IPS-20b (cell line): ENCODE results near the gene LZTS3.
"Not testable (repeated sequence)": the region's sequence is repeated elsewhere in the genome, so short reads cannot be mapped to it uniquely, and the experiment has no call there.

Experiments
- H3K27ac ChIP-seq: one replicate; pipeline ENCODE4 v1.5.1; 2013; ENCODE audit warnings: low read length
- H3K27me3 ChIP-seq: 2 replicates; pipeline ENCODE4 v1.6.1; 2013; ENCODE audit warnings: mild to moderate bottlenecking, low read length, inconsistent platforms; ENCODE audit not compliant: insufficient read depth
- H3K36me3 ChIP-seq: 2 replicates; pipeline ENCODE4 v1.6.1; 2013; ENCODE audit warnings: low read depth, mild to moderate bottlenecking, inconsistent platforms, low read length, moderate library complexity; ENCODE audit not compliant: insufficient read depth
- H3K4me1 ChIP-seq: 2 replicates; pipeline ENCODE4 v1.6.1; 2013; ENCODE audit warnings: mild to moderate bottlenecking, control low read depth, inconsistent platforms, low read length, moderate library complexity; ENCODE audit not compliant: insufficient read depth
- H3K4me3 ChIP-seq: 2 replicates; pipeline ENCODE4 v1.5.1; 2013; ENCODE audit warnings: mild to moderate bottlenecking, low read length, inconsistent platforms
- H3K9ac ChIP-seq: 2 replicates; pipeline ENCODE4 v1.6.1; 2013; ENCODE audit warnings: low read depth, mild to moderate bottlenecking, inconsistent platforms, low read length, moderate library complexity
- H3K9me3 ChIP-seq: 2 replicates; pipeline ENCODE4 v1.6.1; 2013; ENCODE audit warnings: mild to moderate bottlenecking, low read depth, low read length, inconsistent platforms; ENCODE audit not compliant: insufficient read depth

LZTS3 gene

GRCh38 chr20:3188823-3189413 is 15.6 kb upstream of the LZTS3 start:
- Histone ChIP-seq H3K4me3 (no peak overlapping the region), H3K27ac (no peak overlapping the region), H3K9ac (no peak overlapping the region), H3K9me3 (no peaks in the 10 kb centered on the region), H3K4me1 (no peaks in the 10 kb centered on the region), H3K36me3 (peaks cover 47% of the 10 kb centered on the region), H3K27me3 (no peaks in the 10 kb centered on the region)

- peaks cover 39% of the 10 kb centered on the region for H3K36me3 ChIP-seq
- not testable (repeated sequence) for H3K27ac ChIP-seq, H3K9me3 ChIP-seq, H3K4me1 ChIP-seq, H3K27me3 ChIP-seq, H3K9ac ChIP-seq, H3K4me3 ChIP-seq
These were observed 14.5 kb upstream of the LZTS3 start for GRCh38 chr20:3187861-3188260.

- Histone ChIP-seq H3K4me3 (no peak overlapping the region), H3K9ac (no peak overlapping the region), H3K4me1 (no peaks in the 10 kb centered on the region), H3K27me3 (no peaks in the 10 kb centered on the region), H3K9me3 (no peaks in the 10 kb centered on the region), H3K27ac (no peak overlapping the region), H3K36me3 (peaks cover 3% of the 10 kb centered on the region; the same call in 1 of the 2 replicates)
These were observed 10.7 kb upstream of the LZTS3 start for GRCh38 chr20:3183896-3184612.

GRCh38 chr20:3182429-3182828 is 9.1 kb upstream of the LZTS3 start:
- H3K4me1 ChIP-seq, H3K36me3 ChIP-seq, H3K9me3 ChIP-seq, H3K9ac ChIP-seq, H3K27me3 ChIP-seq, H3K27ac ChIP-seq, H3K4me3 ChIP-seq: not testable (repeated sequence)

GRCh38 chr20:3181270-3181669 is 7.9 kb upstream of the LZTS3 start:
- Histone ChIP-seq H3K4me1 (no peaks in the 10 kb centered on the region), H3K9ac (no peak overlapping the region), H3K9me3 (no peaks in the 10 kb centered on the region), H3K27me3 (no peaks in the 10 kb centered on the region), H3K27ac (no peak overlapping the region), H3K36me3 (no peaks in the 10 kb centered on the region), H3K4me3 (no peak overlapping the region)

- H3K36me3 ChIP-seq, result no peaks in the 10 kb centered on the region
- peaks cover 4% of the 10 kb centered on the region; the same call in 1 of the 2 replicates for H3K4me1 ChIP-seq
- H3K27ac ChIP-seq, result no peak overlapping the region
- no peak overlapping the region for H3K4me3 ChIP-seq
- H3K9me3 ChIP-seq, result no peaks in the 10 kb centered on the region
- no peak overlapping the region for H3K9ac ChIP-seq
- no peaks in the 10 kb centered on the region; the same call in 1 of the 2 replicates for H3K27me3 ChIP-seq
These were observed 7.0 kb upstream of the LZTS3 start for GRCh38 chr20:3180319-3180718.

GRCh38 chr20:3177746-3178485 is 4.6 kb upstream of the LZTS3 start:
- Histone ChIP-seq H3K4me1 (peaks cover 12% of the 10 kb centered on the region; the same call in 1 of the 2 replicates), H3K9ac (no peak overlapping the region), H3K27ac (no peak overlapping the region), H3K36me3 (no peaks in the 10 kb centered on the region), H3K9me3 (no peaks in the 10 kb centered on the region), H3K27me3 (no peaks in the 10 kb centered on the region; the same call in 1 of the 2 replicates), H3K4me3 (no peak overlapping the region)

GRCh38 chr20:3175270-3175669 is 1.9 kb upstream of the LZTS3 start:
- H3K36me3 ChIP-seq, result no peaks in the 10 kb centered on the region
- H3K9ac ChIP-seq, result peak overlapping the region; percentile 88; the same call in 1 of the 2 replicates
- H3K27me3 ChIP-seq, result peaks cover 7% of the 10 kb centered on the region; the same call in 1 of the 2 replicates
- H3K27ac ChIP-seq, result no peak overlapping the region
- peaks cover 21% of the 10 kb centered on the region; the same call in 1 of the 2 replicates for H3K4me1 ChIP-seq
- H3K9me3 ChIP-seq, result no peaks in the 10 kb centered on the region
- peak overlapping the region; percentile 92 for H3K4me3 ChIP-seq

- peak overlapping the region; percentile 88 for H3K9ac ChIP-seq
- peaks cover 7% of the 10 kb centered on the region; the same call in 1 of the 2 replicates for H3K27me3 ChIP-seq
- no peaks in the 10 kb centered on the region for H3K36me3 ChIP-seq
- H3K4me3 ChIP-seq, result peak overlapping the region; percentile 92
- H3K9me3 ChIP-seq, result no peaks in the 10 kb centered on the region
- H3K4me1 ChIP-seq, result peaks cover 21% of the 10 kb centered on the region; the same call in 1 of the 2 replicates
- H3K27ac ChIP-seq, result no peak overlapping the region
These were observed 1.3 kb upstream of the LZTS3 start for GRCh38 chr20:3174442-3175261.

- peaks cover 12% of the 10 kb centered on the region; the same call in 1 of the 2 replicates for H3K27me3 ChIP-seq
- H3K9me3 ChIP-seq, result no peaks in the 10 kb centered on the region
- no peaks in the 10 kb centered on the region for H3K36me3 ChIP-seq
- peaks cover 23% of the 10 kb centered on the region; the same call in 1 of the 2 replicates for H3K4me1 ChIP-seq
- H3K27ac ChIP-seq, result peak overlapping the region; percentile 58
- peak overlapping the region; percentile 88 for H3K9ac ChIP-seq
- peak overlapping the region; percentile 92 for H3K4me3 ChIP-seq
These were observed 477 bp upstream of the LZTS3 start for GRCh38 chr20:3173610-3174441.
